HUES64 (cell line): Measurements from ENCODE around the gene RAB11FIP5.

Experiments used
- H3K27ac ChIP-seq: 2 replicates; pipeline ENCODE4 v1.7.0; 2013; ENCODE audit warnings: low read depth, low read length, inconsistent platforms
- H3K27me3 ChIP-seq: 2 replicates; pipeline ENCODE4 v1.6.1; 2013; ENCODE audit warnings: mild to moderate bottlenecking, low read length; ENCODE audit not compliant: insufficient read depth
- H3K36me3 ChIP-seq: 2 replicates; pipeline ENCODE4 v1.6.1; 2013; ENCODE audit warnings: mild to moderate bottlenecking, low read length; ENCODE audit not compliant: insufficient read depth
- H3K4me1 ChIP-seq: 2 replicates; pipeline ENCODE4 v1.6.1; 2013; ENCODE audit warnings: mild to moderate bottlenecking, low read length, moderate library complexity; ENCODE audit not compliant: insufficient read depth
- H3K4me3 ChIP-seq: 2 replicates; pipeline ENCODE4 v1.5.1; 2013; ENCODE audit warnings: mild to moderate bottlenecking, low read length, moderate library complexity
- H3K9ac ChIP-seq: 2 replicates; pipeline ENCODE4 v1.6.1; 2013; ENCODE audit warnings: mild to moderate bottlenecking, low read depth, low read length
- H3K9me3 ChIP-seq: 2 replicates; pipeline ENCODE4 v1.6.1; 2013; ENCODE audit warnings: low read depth, low read length; ENCODE audit not compliant: insufficient read depth
- WGBS: fragments of 150-250, 120-280 bp; methylation state at CpG from one replicate; pipeline ENCODE4 v1.1.7; 2013; ENCODE audit warnings: missing lambda C conversion rate; 5-methylcytosine and 5-hydroxymethylcytosine counted together

The RAB11FIP5 gene

GRCh38 chr2:73036766-73037165, 76.0 kb downstream of the RAB11FIP5 start:
- WGBS = 92% methylated on average over 11 of the region's 11 CpGs
- Histone ChIP-seq H3K4me3 (no peak overlapping the region), H3K9ac (no peak overlapping the region), H3K9me3 (no peaks in the 10 kb centered on the region), H3K36me3 (peaks cover 8% of the 10 kb centered on the region; the same call in 1 of the 2 replicates), H3K4me1 (peaks cover 7% of the 10 kb centered on the region; the same call in 1 of the 2 replicates), H3K27me3 (no peaks in the 10 kb centered on the region), H3K27ac (no peak overlapping the region)

- peaks cover 8% of the 10 kb centered on the region; the same call in 1 of the 2 replicates for H3K36me3 ChIP-seq
- no peak overlapping the region for H3K9ac ChIP-seq
- no peaks in the 10 kb centered on the region for H3K27me3 ChIP-seq
- 0 out of 2 replicates have a peak overlapping the region, but pooled peaks have one; percentile 10 for H3K27ac ChIP-seq
- peaks cover 7% of the 10 kb centered on the region; the same call in 1 of the 2 replicates for H3K4me1 ChIP-seq
- H3K9me3 ChIP-seq = no peaks in the 10 kb centered on the region
- 85% methylated on average over 6 of the region's 6 CpGs for WGBS
- no peak overlapping the region for H3K4me3 ChIP-seq
These were observed 76.6 kb downstream of the RAB11FIP5 start for GRCh38 chr2:73035899-73036711.

- H3K27ac ChIP-seq = no peak overlapping the region
- no peak overlapping the region for H3K9ac ChIP-seq
- no peaks in the 10 kb centered on the region for H3K27me3 ChIP-seq
- 94% methylated on average over 7 of the region's 7 CpGs for WGBS
- no peak overlapping the region for H3K4me3 ChIP-seq
- H3K4me1 ChIP-seq = peaks cover 7% of the 10 kb centered on the region; the same call in 1 of the 2 replicates
- H3K9me3 ChIP-seq = no peaks in the 10 kb centered on the region
- peaks cover 8% of the 10 kb centered on the region; the same call in 1 of the 2 replicates for H3K36me3 ChIP-seq
These were observed 77.9 kb downstream of the RAB11FIP5 start for GRCh38 chr2:73034661-73035375.

- Histone ChIP-seq H3K4me3 (no peak overlapping the region), H3K36me3 (0 out of 2 replicates have a peak, but pooled peaks cover 4% of the 10 kb centered on the region), H3K27ac (no peak overlapping the region), H3K9ac (no peak overlapping the region), H3K9me3 (no peaks in the 10 kb centered on the region), H3K4me1 (peaks cover 7% of the 10 kb centered on the region; the same call in 1 of the 2 replicates), H3K27me3 (no peaks in the 10 kb centered on the region)
- WGBS = 93% methylated on average over 5 of the region's 5 CpGs
These were observed 78.9 kb downstream of the RAB11FIP5 start for GRCh38 chr2:73033766-73034381.

- Histone ChIP-seq H3K9ac (no peak overlapping the region), H3K4me1 (peaks cover 7% of the 10 kb centered on the region; the same call in 1 of the 2 replicates), H3K27ac (no peak overlapping the region), H3K36me3 (0 out of 2 replicates have a peak, but pooled peaks cover 4% of the 10 kb centered on the region), H3K9me3 (no peaks in the 10 kb centered on the region), H3K27me3 (no peaks in the 10 kb centered on the region), H3K4me3 (no peak overlapping the region)
- 100% methylated on average over 1 of the region's 1 CpG for WGBS
These were observed 79.5 kb downstream of the RAB11FIP5 start for GRCh38 chr2:73033142-73033765.

GRCh38 chr2:73032702-73033097, 80.0 kb downstream of the RAB11FIP5 start:
- H3K9me3 ChIP-seq = no peaks in the 10 kb centered on the region
- 94% methylated on average over 5 of the region's 5 CpGs for WGBS
- peaks cover 4% of the 10 kb centered on the region; the same call in 1 of the 2 replicates for H3K36me3 ChIP-seq
- H3K27ac ChIP-seq = no peak overlapping the region
- no peak overlapping the region for H3K9ac ChIP-seq
- H3K27me3 ChIP-seq = no peaks in the 10 kb centered on the region
- H3K4me1 ChIP-seq = peaks cover 7% of the 10 kb centered on the region; the same call in 1 of the 2 replicates
- no peak overlapping the region for H3K4me3 ChIP-seq

GRCh38 chr2:73031725-73032701, 80.7 kb downstream of the RAB11FIP5 start:
- no peak overlapping the region for H3K4me3 ChIP-seq
- no peaks in the 10 kb centered on the region for H3K9me3 ChIP-seq
- 86% methylated on average over 10 of the region's 10 CpGs for WGBS
- no peaks in the 10 kb centered on the region for H3K27me3 ChIP-seq
- peaks cover 6% of the 10 kb centered on the region; the same call in 1 of the 2 replicates for H3K36me3 ChIP-seq
- no peak overlapping the region for H3K27ac ChIP-seq
- H3K9ac ChIP-seq = no peak overlapping the region
- H3K4me1 ChIP-seq = peaks cover 7% of the 10 kb centered on the region; the same call in 1 of the 2 replicates

GRCh38 chr2:73031095-73031678, 81.6 kb downstream of the RAB11FIP5 start:
- H3K27ac ChIP-seq = no peak overlapping the region
- no peak overlapping the region for H3K9ac ChIP-seq
- no peaks in the 10 kb centered on the region for H3K9me3 ChIP-seq
- peaks cover 6% of the 10 kb centered on the region; the same call in 1 of the 2 replicates for H3K36me3 ChIP-seq
- H3K4me1 ChIP-seq = peaks cover 3% of the 10 kb centered on the region; the same call in 1 of the 2 replicates
- no peaks in the 10 kb centered on the region for H3K27me3 ChIP-seq
- over 99% methylated on average over 3 of the region's 3 CpGs for WGBS
- no peak overlapping the region for H3K4me3 ChIP-seq

GRCh38 chr2:73028841-73029240, 83.9 kb downstream of the RAB11FIP5 start:
- H3K4me1 ChIP-seq = no peaks in the 10 kb centered on the region
- WGBS = 92% methylated on average over 10 of the region's 10 CpGs
- H3K4me3 ChIP-seq = no peak overlapping the region
- H3K9ac ChIP-seq = no peak overlapping the region
- no peaks in the 10 kb centered on the region for H3K27me3 ChIP-seq
- H3K36me3 ChIP-seq = peaks cover 6% of the 10 kb centered on the region; the same call in 1 of the 2 replicates
- no peaks in the 10 kb centered on the region for H3K9me3 ChIP-seq
- no peak overlapping the region for H3K27ac ChIP-seq
